HepG2 (cell line): ENCODE data around the gene NUDT15. TPM values are rescaled to one million over a fixed set of nuclear protein-coding genes. Genes with fewer than 3 reads are reported as not detected.
A peak's percentile ranks its signal among the peaks of the same experiment; 100 is the strongest.

ENCODE experiments used
- AGO2 ChIP-seq: fragments of 200-400 bp; formaldehyde crosslinking; optimal IDR thresholded peaks from 2 replicates; pipeline ENCODE3; 2017; ENCODE audit warnings: mild to moderate bottlenecking, low read depth, low read length, moderate library complexity
- ATM ChIP-seq: fragments of 450-650 bp; IDR thresholded peaks from 2 replicates; pipeline ENCODE4 v1.7.1; 2017; ENCODE audit warnings: mild to moderate bottlenecking, borderline replicate concordance
- CREB1 ChIP-seq, 2 experiments: fragments of 450-650 bp in 1 of 2; IDR thresholded peaks; 2 replicates each; pipeline ENCODE4 v1.6.1; 2016 to 2017; ENCODE audit warnings: control low read depth in 1 of 2, mild to moderate bottlenecking in 1 of 2, missing compliant biosample characterization in 1 of 2, missing genetic modification characterization in 1 of 2
- FOSL2 ChIP-seq: sonication (generic); formaldehyde crosslinking; IDR thresholded peaks from 2 replicates; pipeline ENCODE4 v1.4.0; 2020; ENCODE audit warnings: missing genetic modification reagents
- FOXK1 ChIP-seq: sonication (generic); formaldehyde crosslinking; IDR thresholded peaks from 2 replicates; pipeline ENCODE4 v1.4.0; 2020; ENCODE audit warnings: low read depth, missing genetic modification reagents, borderline replicate concordance
- FOXK2 ChIP-seq: fragments of 450-650 bp; IDR thresholded peaks from 2 replicates; pipeline ENCODE4 v1.6.1; 2016
- HNRNPLL ChIP-seq: fragments of 200-400 bp; formaldehyde crosslinking; IDR thresholded peaks from 2 replicates; pipeline ENCODE4 v1.6.1; 2017; ENCODE audit warnings: mild to moderate bottlenecking, low read depth, low read length; ENCODE audit not compliant: poor library complexity, severe bottlenecking
- HOXA3 ChIP-seq: sonication (generic); formaldehyde crosslinking; IDR thresholded peaks from 2 replicates; pipeline ENCODE4 v1.5.0; 2020; ENCODE audit warnings: missing genetic modification reagents
- KLF9 ChIP-seq: IDR thresholded peaks from 2 replicates; pipeline ENCODE4 v1.6.1; 2016; ENCODE audit warnings: low read depth
- LCORL ChIP-seq, 2 experiments: fragments of 450-650 bp in 1 of 2; sonication (generic) in 1 of 2; formaldehyde crosslinking in 1 of 2; IDR thresholded peaks; 2 replicates each; pipeline versions ENCODE4 v1.5.0 to v1.6.1; 2017 to 2020; ENCODE audit warnings: antibody characterized with exemption in 1 of 2, missing genetic modification reagents in 1 of 2
- RARA ChIP-seq: IDR thresholded peaks from 2 replicates; pipeline ENCODE4 v1.6.1; 2016; ENCODE audit warnings: missing genetic modification reagents, missing compliant biosample characterization
- SPEN ChIP-seq: sonication (generic); formaldehyde crosslinking; IDR thresholded peaks from 2 replicates; pipeline ENCODE4 v1.5.1; 2020; ENCODE audit warnings: low read depth, mild to moderate bottlenecking, missing genetic modification reagents
- STAT5B ChIP-seq: sonication (generic); formaldehyde crosslinking; IDR thresholded peaks from 2 replicates; pipeline ENCODE4 v1.4.0; 2020; ENCODE audit warnings: missing genetic modification reagents
- ZKSCAN8 ChIP-seq: IDR thresholded peaks from 2 replicates; pipeline ENCODE4 v1.6.1; 2016; ENCODE audit warnings: borderline replicate concordance, missing genetic modification reagents, missing compliant biosample characterization
- ZNF263 ChIP-seq: sonication (generic); formaldehyde crosslinking; IDR thresholded peaks from 2 replicates; pipeline ENCODE4 v1.4.0; 2020; ENCODE audit warnings: missing genetic modification reagents
- ZNF274 ChIP-seq: sonication (generic); formaldehyde crosslinking; IDR thresholded peaks from 2 replicates; pipeline ENCODE4 v1.5.1; 2020; ENCODE audit warnings: mild to moderate bottlenecking, missing genetic modification reagents
- ZNF367 ChIP-seq: sonication (generic); formaldehyde crosslinking; IDR thresholded peaks from 2 replicates; pipeline ENCODE4 v1.4.0; 2020; ENCODE audit warnings: missing genetic modification reagents, borderline replicate concordance
- ZNF431 ChIP-seq: sonication (generic); formaldehyde crosslinking; IDR thresholded peaks from 2 replicates; pipeline ENCODE4 v1.9.0; 2022; ENCODE audit warnings: missing genetic modification reagents, low read depth, mild to moderate bottlenecking, borderline replicate concordance
- ZNF44 ChIP-seq: sonication (generic); formaldehyde crosslinking; IDR thresholded peaks from 2 replicates; pipeline ENCODE4 v1.5.1; 2020; ENCODE audit warnings: mild to moderate bottlenecking, missing genetic modification reagents
- polyA plus RNA-seq, 8 experiments: library from polyadenylated mRNA; depleted of rRNA in 3 of 8; stranded (reverse) in 7 of 8; unstranded in 1 of 8; fragments of >200 nt; fragmentation: Illumina TruSeq in 4 of 8; extraction: Trizol in 4 of 8; gene quantifications; 2 replicates each; pipeline versions ENCODE4 v1.2.1 to v1.2.3, GENCODE V29; 2011 to 2016; ENCODE audit warnings: low read depth in 4 of 8, missing spikeins in 1 of 8, mixed read lengths in 1 of 8; ENCODE audit not compliant: insufficient read depth in 1 of 8
- total RNA-seq, 5 experiments: library from RNA; depleted of rRNA; stranded (reverse); fragments of >200 nt; fragmentation: Illumina TruSeq; extraction: Trizol; gene quantifications; 2 replicates each; pipeline ENCODE4 v1.2.3, GENCODE V29; 2016; ENCODE audit warnings: low read depth in 1 of 5
- TF ChIP-seq, protein P1 (sequence below): sonication (generic); formaldehyde crosslinking; IDR thresholded peaks from 2 replicates; pipeline ENCODE4 v1.9.0; 2021; ENCODE audit warnings: missing genetic modification reagents, mild to moderate bottlenecking, borderline replicate concordance
- TF ChIP-seq, protein P2 (sequence below): sonication (generic); formaldehyde crosslinking; IDR thresholded peaks from 2 replicates; pipeline ENCODE4 v1.4.0; 2020; ENCODE audit warnings: missing genetic modification reagents
- TF ChIP-seq, protein P3 (sequence below): sonication (generic); formaldehyde crosslinking; IDR thresholded peaks from 2 replicates; pipeline ENCODE4 v1.5.0; 2020; ENCODE audit warnings: mild to moderate bottlenecking, missing genetic modification reagents
- TF ChIP-seq, protein P4 (sequence below): sonication (generic); formaldehyde crosslinking; IDR thresholded peaks from 2 replicates; pipeline ENCODE4 v1.9.0; 2022; ENCODE audit warnings: low read depth, missing genetic modification reagents

NUDT15 gene
- total and polyA plus RNA-seq, 2 of the 13 experiments (the other 11 are each of a cell fraction or from before 2014, with no cell fraction given) = 21.3 to 47.3 TPM

DNA sequence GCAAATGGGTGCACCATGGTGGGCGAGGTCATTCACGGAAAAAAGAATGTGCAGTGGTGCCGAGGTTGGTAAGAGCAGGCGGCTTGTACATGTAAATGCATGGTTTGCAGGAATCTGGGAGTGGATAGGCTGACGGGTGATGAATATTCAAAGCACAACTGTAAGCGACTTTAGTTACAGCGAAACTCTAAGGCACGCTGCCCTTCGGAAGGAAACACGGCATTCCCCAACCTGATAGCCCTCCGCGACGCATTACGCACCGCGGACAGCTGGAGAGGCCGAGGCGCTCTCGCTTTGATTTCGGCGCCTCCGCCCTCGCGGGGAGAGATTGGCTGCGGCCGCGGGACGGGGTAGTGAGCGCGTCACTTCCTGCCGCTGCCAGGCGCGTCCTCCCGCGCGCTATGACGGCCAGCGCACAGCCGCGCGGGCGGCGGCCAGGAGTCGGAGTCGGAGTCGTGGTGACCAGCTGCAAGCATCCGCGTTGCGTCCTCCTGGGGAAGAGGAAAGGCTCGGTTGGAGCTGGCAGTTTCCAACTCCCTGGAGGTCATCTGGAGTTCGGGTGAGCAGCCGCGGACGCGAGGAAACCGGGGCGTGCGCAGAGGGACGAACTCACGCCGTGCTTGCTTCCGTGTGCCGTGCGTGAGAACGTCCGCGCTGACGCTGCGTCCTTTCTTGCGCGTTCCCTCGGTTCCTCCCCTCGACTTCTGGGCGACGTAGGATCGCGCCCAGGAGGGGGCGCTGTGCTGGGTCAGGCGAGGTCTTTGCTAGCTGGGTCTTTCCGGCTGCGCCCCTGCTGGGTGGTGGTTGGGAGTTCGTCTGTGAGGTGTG, at the start of gene NUDT15 (continued):
- TF ChIP-seq, protein P1, sequence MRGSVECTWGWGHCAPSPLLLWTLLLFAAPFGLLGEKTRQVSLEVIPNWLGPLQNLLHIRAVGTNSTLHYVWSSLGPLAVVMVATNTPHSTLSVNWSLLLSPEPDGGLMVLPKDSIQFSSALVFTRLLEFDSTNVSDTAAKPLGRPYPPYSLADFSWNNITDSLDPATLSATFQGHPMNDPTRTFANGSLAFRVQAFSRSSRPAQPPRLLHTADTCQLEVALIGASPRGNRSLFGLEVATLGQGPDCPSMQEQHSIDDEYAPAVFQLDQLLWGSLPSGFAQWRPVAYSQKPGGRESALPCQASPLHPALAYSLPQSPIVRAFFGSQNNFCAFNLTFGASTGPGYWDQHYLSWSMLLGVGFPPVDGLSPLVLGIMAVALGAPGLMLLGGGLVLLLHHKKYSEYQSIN (CRISPR knock-in tag) = no peak
- TF ChIP-seq FOSL2 (peak; percentile 56), ZNF274 (CRISPR knock-in tag) (peak; percentile 98), ATM (no peak), HNRNPLL (peak; percentile 94), ZNF263 (no peak), ZNF367 (CRISPR knock-in tag) (no peak), STAT5B (CRISPR knock-in tag) (peak; percentile 17; the same call in 1 of the 2 replicates), CREB1 (IDR thresholded peaks at IDR 0.05) (peak; percentile 91), CREB1 (CRISPR knock-in tag; IDR thresholded peaks at IDR 0.05) (peak; percentile 94), HOXA3 (CRISPR knock-in tag) (peak; percentile 98), FOXK2 (no peak), ZNF44 (CRISPR knock-in tag) (peak; percentile 99), SPEN (CRISPR knock-in tag) (peak; percentile 92), AGO2 (peak; percentile 97), FOXK1 (CRISPR knock-in tag) (peak; percentile 77; the same call in 1 of the 2 replicates), RARA (CRISPR knock-in tag) (peak; percentile 59), LCORL (IDR thresholded peaks at IDR 0.05) (no peak), LCORL (CRISPR knock-in tag; IDR thresholded peaks at IDR 0.05) (peak; percentile 54; the same call in 1 of the 2 replicates), ZNF431 (0 out of 2 replicates have a peak, but pooled peaks have one; percentile 71), ZKSCAN8 (CRISPR knock-in tag) (0 out of 2 replicates have a peak, but pooled peaks have one; percentile 12), KLF9 (no peak)
- TF ChIP-seq, protein P2, sequence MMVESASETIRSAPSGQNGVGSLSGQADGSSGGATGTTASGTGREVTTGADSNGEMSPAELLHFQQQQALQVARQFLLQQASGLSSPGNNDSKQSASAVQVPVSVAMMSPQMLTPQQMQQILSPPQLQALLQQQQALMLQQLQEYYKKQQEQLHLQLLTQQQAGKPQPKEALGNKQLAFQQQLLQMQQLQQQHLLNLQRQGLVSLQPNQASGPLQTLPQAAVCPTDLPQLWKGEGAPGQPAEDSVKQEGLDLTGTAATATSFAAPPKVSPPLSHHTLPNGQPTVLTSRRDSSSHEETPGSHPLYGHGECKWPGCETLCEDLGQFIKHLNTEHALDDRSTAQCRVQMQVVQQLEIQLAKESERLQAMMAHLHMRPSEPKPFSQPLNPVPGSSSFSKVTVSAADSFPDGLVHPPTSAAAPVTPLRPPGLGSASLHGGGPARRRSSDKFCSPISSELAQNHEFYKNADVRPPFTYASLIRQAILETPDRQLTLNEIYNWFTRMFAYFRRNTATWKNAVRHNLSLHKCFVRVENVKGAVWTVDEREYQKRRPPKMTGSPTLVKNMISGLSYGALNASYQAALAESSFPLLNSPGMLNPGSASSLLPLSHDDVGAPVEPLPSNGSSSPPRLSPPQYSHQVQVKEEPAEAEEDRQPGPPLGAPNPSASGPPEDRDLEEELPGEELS (CRISPR knock-in tag) = 0 out of 2 replicates have a peak, but pooled peaks have one; percentile 7
- TF ChIP-seq, protein P3, sequence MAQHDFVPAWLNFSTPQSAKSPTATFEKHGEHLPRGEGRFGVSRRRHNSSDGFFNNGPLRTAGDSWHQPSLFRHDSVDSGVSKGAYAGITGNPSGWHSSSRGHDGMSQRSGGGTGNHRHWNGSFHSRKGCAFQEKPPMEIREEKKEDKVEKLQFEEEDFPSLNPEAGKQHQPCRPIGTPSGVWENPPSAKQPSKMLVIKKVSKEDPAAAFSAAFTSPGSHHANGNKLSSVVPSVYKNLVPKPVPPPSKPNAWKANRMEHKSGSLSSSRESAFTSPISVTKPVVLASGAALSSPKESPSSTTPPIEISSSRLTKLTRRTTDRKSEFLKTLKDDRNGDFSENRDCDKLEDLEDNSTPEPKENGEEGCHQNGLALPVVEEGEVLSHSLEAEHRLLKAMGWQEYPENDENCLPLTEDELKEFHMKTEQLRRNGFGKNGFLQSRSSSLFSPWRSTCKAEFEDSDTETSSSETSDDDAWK (CRISPR knock-in tag) = no peak
- TF ChIP-seq, protein P4, sequence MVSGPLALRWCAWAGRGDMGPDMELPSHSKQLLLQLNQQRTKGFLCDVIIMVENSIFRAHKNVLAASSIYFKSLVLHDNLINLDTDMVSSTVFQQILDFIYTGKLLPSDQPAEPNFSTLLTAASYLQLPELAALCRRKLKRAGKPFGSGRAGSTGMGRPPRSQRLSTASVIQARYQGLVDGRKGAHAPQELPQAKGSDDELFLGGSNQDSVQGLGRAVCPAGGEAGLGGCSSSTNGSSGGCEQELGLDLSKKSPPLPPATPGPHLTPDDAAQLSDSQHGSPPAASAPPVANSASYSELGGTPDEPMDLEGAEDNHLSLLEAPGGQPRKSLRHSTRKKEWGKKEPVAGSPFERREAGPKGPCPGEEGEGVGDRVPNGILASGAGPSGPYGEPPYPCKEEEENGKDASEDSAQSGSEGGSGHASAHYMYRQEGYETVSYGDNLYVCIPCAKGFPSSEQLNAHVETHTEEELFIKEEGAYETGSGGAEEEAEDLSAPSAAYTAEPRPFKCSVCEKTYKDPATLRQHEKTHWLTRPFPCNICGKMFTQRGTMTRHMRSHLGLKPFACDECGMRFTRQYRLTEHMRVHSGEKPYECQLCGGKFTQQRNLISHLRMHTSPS (CRISPR knock-in tag) = peak; percentile 36; the same call in 1 of the 2 replicates
